K562 (cell line): ENCODE results near the gene RETN.

ENCODE experiments used
- EZH2 ChIP-seq: IDR thresholded peaks from 2 replicates; pipeline ENCODE4 v1.6.1; 2012; ENCODE audit warnings: low read depth, mild to moderate bottlenecking, inconsistent platforms, low read length, borderline replicate concordance
- NFIC ChIP-seq: fragments of 450-650 bp; IDR thresholded peaks from 2 replicates; pipeline ENCODE4 v1.6.1; 2017; ENCODE audit warnings: mild to moderate bottlenecking, inconsistent platforms
- ZNF551 ChIP-seq: fragments of 250-450 bp; sonication (Bioruptor Pico); IDR thresholded peaks from 2 replicates; pipeline ENCODE4 v1.5.0; 2021; ENCODE audit warnings: mild to moderate bottlenecking, moderate library complexity

DNA sequence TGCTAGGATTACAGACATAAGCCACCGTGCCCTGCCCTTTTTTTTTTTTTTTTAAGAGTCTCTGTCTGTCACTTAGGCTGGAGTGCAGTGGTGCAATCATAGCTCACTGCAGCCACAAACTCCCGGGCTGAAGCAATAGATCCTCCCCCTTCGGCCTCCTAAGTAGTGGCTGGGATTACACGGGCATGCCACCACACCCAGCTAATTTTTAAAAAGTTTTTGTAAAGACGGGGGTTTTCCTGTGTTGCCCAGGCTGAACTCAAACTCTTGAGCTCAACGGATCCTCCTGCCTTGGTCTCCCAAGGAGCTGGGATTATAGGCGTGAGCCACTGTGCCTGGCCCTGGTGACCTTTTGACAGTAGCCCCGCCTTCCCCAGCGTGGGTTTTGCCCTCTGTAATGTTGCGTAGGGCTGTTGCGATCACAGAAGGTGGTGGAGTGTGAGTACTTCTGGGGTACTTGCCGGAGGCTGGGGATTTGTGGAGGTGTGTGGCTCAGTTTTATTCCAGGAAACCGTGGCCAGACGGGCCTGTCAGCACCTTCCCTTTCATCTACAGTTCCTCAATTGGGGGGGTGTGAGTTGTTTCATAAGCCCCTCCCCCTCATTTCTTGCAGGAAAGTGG lies 11.6 kb upstream of the RETN start:
- no peak for TF ChIP-seq EZH2
- TF ChIP-seq NFIC = no peak
- TF ChIP-seq ZNF551 (CRISPR knock-in tag) = no peak
